ENCODE data around the gene AZIN2. TPM values are rescaled to one million over a fixed set of nuclear protein-coding genes. Genes with fewer than 3 reads are reported as not detected.
A peak's percentile ranks its signal among the peaks of the same experiment; 100 is the strongest.
"Not testable (repeated sequence)": the region's sequence is repeated elsewhere in the genome, so short reads cannot be mapped to it uniquely, and the experiment has no call there.

Gene AZIN2
- total RNA-seq, 1 donor from 2014 or later, result 12.4 TPM

GRCh38 chr1:33120436-33121231 is 39.7 kb downstream of the AZIN2 start:
- DNase-seq (ENCODE audit: low spot score) (no peak), ATAC-seq (no peak)
- intact Hi-C loops (cut with DNase I), result no loop called here

- ATAC-seq (no peak), DNase-seq (ENCODE audit: low spot score) (no peak)
- intact Hi-C loops (cut with DNase I), result no loop called here
Measured at GRCh38 chr1:33121728-33122127, 40.8 kb downstream of the AZIN2 start.

GRCh38 chr1:33122483-33123178 is 41.7 kb downstream of the AZIN2 start:
- intact Hi-C loops (cut with DNase I), result no loop called here
- DNase-seq (ENCODE audit: low spot score) (no peak), ATAC-seq (no peak)

- no peak for DNase-seq (ENCODE audit: low spot score)
- intact Hi-C loops (cut with DNase I), result no loop called here
- ATAC-seq, result no peak
Measured at GRCh38 chr1:33123266-33123665, 42.3 kb downstream of the AZIN2 start.

GRCh38 chr1:33124647-33125046 is 43.7 kb downstream of the AZIN2 start:
- intact Hi-C loops (cut with DNase I); DNase-seq (ENCODE audit: low spot score); ATAC-seq: not testable (repeated sequence)

- ATAC-seq (no peak), DNase-seq (ENCODE audit: low spot score) (no peak)
- intact Hi-C loops (cut with DNase I), result no loop called here
Measured at GRCh38 chr1:33126411-33127000, 45.6 kb downstream of the AZIN2 start.

GRCh38 chr1:33127001-33127823 is 46.3 kb downstream of the AZIN2 start:
- intact Hi-C loops (cut with DNase I), result no loop called here
- ATAC-seq (peak; percentile 98), DNase-seq (ENCODE audit: low spot score) (peak; percentile 99)

GRCh38 chr1:33128781-33129180 is 47.8 kb downstream of the AZIN2 start:
- intact Hi-C loops (cut with DNase I), result no loop called here
- ATAC-seq (no peak), DNase-seq (ENCODE audit: low spot score) (no peak)

- intact Hi-C loops (cut with DNase I), result loop anchor here (10.0 kb wide), 1 partner anchor 235 kb away; no protein-coding TSS in a partner anchor
- DNase-seq (ENCODE audit: low spot score), result no peak
- ATAC-seq, result no peak
Measured at GRCh38 chr1:33130297-33130696, 49.3 kb downstream of the AZIN2 start.

- intact Hi-C loops (cut with DNase I), result loop anchor here (10.0 kb wide), 1 partner anchor 234 kb away; no protein-coding TSS in a partner anchor
- ATAC-seq, result no peak
- DNase-seq (ENCODE audit: low spot score), result no peak
Measured at GRCh38 chr1:33131191-33131590, 50.2 kb downstream of the AZIN2 start.

- no peak for DNase-seq (ENCODE audit: low spot score)
Measured at GRCh38 chr1:33132549-33132948, 51.6 kb downstream of the AZIN2 start.

GRCh38 chr1:33133478-33134105 is 52.6 kb downstream of the AZIN2 start:
- intact Hi-C loops (cut with DNase I), result loop anchor here (10.0 kb wide), 1 partner anchor 231 kb away; no protein-coding TSS in a partner anchor
- no peak for DNase-seq (ENCODE audit: low spot score)

More at GRCh38 chr1:33132549-33132948, 51.6 kb downstream of the AZIN2 start:
- intact Hi-C loops (cut with DNase I), result loop anchor here (10.0 kb wide), 1 partner anchor 232 kb away; no protein-coding TSS in a partner anchor
- ATAC-seq, result no peak

GRCh38 chr1:33136041-33136440 is 55.1 kb downstream of the AZIN2 start:
- not testable (repeated sequence) for ATAC-seq; DNase-seq (ENCODE audit: low spot score)
- intact Hi-C loops (cut with DNase I), result loop anchor here (10.0 kb wide), 1 partner anchor 229 kb away; no protein-coding TSS in a partner anchor

More at GRCh38 chr1:33133478-33134105, 52.6 kb downstream of the AZIN2 start:
- no peak for ATAC-seq

- peak; percentile 73 for DNase-seq (ENCODE audit: low spot score)
- intact Hi-C loops (cut with DNase I), result loop anchor here (10.0 kb wide), 1 partner anchor 227 kb away; no protein-coding TSS in a partner anchor
- peak; percentile 62 for ATAC-seq
Measured at GRCh38 chr1:33137800-33138199, 56.8 kb downstream of the AZIN2 start.

GRCh38 chr1:33140153-33141149 is 59.5 kb downstream of the AZIN2 start:
- no peak for ATAC-seq
- intact Hi-C loops (cut with DNase I), result no loop called here
- DNase-seq (ENCODE audit: low spot score), result no peak

- intact Hi-C loops (cut with DNase I), result no loop called here
- no peak for ATAC-seq
- no peak for DNase-seq (ENCODE audit: low spot score)
Measured at GRCh38 chr1:33141216-33141615, 60.3 kb downstream of the AZIN2 start.

- DNase-seq (ENCODE audit: low spot score) (no peak), ATAC-seq (no peak)
- intact Hi-C loops (cut with DNase I), result no loop called here
Measured at GRCh38 chr1:33141781-33142180, 60.8 kb downstream of the AZIN2 start.
